HG03432 (cell line): Measurements from ENCODE around the gene SLC39A10.
"Not testable (repeated sequence)": the region's sequence is repeated elsewhere in the genome, so short reads cannot be mapped to it uniquely, and the experiment has no call there.

ENCODE experiments used
- ATAC-seq: cut with Tn5 transposase; IDR thresholded peaks from one replicate; pipeline ENCODE4 v1.9.1; 2021; ENCODE audit warnings: mild to moderate bottlenecking, moderate library complexity; ENCODE audit not compliant: unreplicated experiment

Gene SLC39A10

DNA sequence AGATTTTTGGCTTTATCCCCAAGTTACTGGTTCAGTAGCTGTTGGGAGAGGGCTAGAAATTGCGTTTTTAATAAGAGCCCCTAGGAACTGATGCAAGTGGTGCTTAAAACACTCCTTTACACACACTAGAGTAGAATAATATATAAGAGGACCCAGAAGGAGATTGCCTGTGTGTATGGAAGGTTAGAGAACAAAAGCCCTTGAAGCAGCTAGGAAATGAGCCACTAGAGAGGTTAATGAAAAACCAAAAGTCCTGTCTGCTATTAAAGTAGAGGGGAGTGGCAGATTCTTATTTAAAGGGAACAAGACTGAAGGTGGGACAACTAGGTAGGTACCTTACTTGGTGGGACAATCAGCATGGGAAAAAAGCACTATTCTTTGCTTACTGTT lies 14.4 kb upstream of the SLC39A10 start:
- no peak for ATAC-seq

DNA sequence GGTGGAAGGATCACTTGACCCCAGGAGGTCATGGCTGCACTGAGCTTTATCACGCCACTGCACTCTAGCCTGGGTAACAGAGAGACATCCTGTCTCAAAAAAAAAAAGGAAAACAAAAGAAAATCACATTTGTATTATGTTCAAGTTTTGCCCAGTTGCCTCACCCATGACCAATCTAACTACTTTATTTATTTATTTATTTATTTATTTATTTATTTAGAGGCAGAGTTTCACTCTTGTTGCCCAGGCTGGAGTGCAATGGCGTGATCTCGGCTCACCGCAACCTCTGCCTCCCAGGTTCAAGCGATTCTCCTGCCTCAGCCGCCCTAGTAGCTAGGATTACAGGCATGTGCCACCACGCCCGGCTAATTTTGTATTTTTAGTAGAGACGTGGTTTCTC lies 12.3 kb upstream of the SLC39A10 start:
- not testable (repeated sequence) for ATAC-seq

DNA sequence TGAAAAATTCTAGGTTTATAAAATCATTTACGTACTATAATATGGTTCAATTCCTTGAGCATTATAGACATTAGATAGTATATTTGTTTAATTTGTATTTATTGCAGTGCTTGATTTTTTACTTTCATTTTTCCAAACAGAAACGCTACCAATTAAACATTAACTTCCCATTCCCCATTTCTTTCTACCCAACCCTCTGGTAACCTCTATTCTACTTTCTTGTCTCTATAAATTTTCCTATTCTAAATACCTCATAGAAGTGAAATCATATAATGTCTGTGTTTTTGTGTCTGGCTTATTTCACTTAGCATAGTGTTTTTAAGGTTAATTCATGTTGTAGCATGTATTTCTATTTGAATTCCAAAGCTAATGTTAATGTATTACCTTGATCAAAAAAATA lies 11.6 kb upstream of the SLC39A10 start:
- ATAC-seq = no peak

DNA sequence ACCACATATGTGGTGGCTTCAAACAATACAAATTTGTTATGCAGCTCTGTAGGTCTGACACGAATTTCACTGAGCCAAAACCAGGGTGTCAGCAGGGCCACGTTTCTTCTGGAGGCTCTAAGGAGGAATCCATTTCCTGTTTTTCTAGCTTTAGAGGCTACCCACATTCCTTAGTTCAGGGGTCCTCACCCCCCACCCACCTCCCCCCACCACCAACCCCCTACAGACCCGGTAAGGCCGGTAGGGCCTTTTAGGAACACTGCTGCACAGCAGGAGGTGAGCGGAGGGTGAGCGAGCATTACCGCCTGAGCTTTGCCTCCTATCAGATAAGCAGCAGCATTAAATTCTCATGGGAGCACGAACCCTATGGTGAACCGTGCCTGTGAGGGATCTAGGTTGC lies 10.6 kb upstream of the SLC39A10 start:
- ATAC-seq = no peak

DNA sequence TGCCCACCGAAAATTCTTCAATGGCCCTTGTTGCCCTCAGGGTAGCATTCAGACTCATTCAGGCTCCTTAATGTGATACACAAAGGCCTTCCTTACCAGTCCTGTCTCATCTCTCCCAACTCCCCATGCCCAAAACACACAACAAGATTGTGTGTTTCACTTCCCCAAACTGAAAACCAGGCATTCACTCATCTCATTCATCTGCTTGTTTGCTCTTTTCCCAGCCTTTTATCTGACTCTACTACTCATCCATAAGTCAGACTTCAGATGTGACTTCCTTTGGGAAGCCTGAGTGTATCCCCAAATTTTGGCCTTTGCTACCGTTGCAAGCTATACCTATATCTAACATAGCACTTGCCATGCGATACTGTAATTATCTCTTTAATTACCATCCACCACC lies 9.7 kb upstream of the SLC39A10 start:
- no peak for ATAC-seq

DNA sequence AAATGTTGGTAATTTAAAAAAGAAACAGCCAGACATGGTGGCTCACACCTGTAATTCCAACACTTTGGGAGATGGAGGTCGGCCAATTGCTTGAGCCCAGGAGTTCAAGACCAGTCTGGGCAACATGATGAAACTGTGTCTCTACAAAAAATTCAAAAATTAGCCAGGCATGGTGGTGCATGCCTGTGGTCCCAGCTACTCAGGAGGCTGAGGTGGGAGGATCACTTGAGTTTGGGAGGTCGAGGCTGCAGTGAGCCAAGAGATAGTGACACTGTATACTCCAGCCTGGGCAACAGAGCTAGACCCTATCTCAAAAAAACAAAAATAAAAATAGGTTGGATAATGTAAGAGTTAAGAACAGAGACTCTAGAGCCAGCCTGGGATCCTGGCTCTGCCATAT lies 8.7 kb upstream of the SLC39A10 start:
- ATAC-seq = not testable (repeated sequence)

DNA sequence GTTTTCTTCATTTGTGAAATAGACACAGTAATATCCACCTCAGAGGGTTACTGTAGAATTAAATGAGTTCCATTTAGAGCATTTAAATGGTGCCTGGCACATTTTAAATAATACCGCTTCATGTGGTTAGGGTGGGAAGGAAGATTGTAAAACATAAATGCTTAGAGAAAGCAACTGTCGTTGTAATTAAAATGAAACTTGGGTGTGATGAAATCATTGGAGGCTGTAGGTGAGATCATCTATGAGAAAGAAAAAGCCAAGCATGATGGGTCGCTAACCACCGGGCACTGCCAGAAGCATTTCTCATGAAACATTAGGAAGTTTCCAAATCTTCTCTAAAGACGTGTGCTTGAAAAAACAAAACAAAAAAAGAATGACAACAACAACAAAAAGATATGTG lies 8.2 kb upstream of the SLC39A10 start:
- no peak for ATAC-seq

DNA sequence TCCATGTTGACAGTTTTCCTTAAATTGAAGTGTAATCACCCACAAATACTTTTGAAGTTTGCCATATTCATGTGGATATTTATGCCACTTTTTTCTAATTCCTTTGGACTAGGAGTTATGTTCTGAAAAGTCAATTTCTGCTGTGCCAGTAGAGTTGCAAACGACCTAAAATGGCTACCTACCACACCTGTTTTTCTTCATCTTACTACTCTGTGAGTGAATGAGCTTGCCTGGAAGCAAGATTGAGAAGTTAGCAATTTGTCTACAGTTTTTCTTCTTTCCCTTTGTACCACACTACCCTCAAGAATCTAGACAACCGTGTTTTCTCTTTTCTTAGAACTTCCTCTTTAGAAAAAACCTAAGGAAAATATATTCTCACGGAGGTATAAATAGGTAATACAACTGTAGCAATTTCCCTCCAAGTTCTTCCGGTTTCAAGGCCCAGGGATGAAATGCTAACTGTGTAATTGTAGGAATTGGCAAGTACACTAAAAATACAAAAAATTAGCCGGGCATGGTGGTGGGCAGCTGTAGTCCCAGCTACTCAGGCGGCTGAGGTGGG lies 7.3 kb upstream of the SLC39A10 start:
- peak; percentile 20 for ATAC-seq

DNA sequence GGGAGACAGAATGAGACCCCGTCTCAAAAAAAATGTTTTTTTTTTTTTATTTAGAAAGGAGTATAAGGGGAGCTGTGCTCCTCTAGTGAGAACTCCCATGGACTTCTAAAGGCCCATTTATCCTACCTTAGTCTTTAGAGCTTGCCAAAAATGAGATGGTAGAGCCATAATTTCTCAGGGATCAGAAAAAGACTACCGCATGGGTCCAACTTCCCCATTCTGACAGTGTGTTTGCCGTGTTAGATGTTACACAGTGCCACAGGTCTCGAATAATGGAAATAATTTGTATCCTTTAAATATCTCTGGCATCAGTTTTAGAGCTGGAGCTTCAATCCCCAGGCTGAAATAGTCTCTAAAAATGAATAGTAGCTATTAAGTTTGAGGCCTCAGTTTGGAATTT lies 6.0 kb upstream of the SLC39A10 start:
- no peak for ATAC-seq

DNA sequence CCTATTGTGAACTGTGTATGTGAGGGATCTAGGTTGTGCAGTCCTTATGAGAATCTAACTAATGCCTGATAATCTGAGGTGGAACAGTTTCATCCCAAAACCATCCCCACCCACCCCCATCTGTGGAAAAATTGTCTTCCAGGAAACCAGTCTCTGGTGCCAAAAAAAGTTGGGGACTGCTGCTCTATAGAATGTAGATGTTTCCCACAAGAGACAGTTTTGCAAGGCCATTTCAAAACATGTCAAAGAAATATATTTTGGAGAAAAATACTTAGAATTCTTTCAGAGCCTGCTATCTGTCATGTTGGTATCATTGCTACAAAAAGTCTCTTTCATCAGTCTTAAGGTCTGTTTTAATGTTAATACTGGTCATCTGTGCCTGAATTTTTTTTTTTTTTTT lies 4.1 kb upstream of the SLC39A10 start:
- ATAC-seq = no peak

DNA sequence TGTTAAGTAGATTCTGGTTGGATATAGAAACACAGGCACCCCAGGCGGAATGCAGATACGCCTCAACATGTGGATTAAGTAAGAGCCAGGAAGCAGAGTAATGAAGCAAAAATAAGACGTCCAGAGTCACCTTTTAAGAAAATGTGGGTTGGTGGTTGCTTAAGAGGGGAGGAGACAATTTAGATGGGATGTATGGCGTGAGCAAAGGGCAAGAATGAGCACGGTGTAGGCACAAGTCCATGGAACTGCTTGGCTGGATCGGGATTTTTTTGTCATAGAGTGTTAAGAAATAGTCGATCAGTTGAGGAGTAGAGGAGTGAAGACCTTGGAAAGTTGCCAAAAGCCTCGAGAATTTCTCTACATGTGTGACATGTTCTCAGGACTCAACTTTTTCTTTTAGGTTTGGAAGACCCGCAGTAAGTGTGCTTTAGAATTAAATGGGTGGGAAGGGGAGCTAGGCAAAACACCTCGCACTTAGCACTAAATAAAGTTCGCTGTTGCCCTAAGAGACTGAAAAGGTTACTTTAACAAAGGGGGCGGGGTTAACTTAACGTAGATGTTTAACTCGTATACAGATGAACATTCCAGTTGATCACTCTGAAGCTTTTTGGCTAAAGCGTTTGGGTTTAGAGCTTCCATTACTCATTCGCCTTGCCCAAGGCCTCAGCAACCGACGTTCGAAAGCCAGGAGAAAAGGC lies 716 bp upstream of the SLC39A10 start:
- no peak for ATAC-seq

DNA sequence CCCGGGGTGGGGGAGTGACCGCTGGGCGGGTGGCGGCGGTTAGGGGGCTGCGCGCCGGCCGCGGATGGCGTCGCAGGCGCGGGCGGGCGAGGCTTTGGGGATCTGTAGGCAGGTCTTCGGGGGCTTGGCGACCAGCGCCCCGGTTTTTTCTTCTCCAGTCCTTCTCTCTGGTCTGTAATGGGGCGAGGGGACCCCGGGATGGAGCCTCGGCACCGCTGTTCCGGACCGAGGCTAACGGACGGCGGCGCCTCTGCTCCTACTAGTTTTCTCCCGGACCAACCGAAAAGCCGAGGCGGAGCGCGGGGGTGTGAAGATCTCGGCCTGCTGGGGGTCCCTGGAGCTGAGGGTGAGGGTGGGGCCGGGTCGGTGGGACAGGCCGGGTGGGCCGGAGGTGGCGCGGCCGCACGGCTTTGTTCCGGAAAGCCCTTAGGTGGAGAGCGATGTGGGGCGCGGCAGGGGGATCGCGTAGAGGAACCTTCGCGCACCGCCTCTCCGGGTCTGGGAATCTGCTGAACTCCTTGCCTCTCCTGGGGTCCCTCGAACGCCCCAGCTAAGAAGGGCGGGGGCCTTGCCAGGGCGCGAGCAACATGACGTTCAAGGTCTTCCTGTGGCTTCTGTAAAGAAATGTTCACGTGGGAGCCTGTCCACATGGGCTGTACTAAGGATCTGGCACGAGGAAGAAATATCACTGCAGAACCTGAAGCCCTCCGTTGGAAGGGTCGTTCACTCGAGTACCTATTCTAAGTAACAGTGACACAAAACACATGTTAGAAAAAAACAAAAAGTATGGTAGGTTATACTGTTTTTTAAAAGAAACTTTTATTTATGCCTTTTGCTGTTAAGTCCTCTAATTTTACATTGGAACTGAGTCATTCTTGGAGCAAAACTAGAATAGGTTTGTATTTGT lies 861 bp downstream of the SLC39A10 start:
- peak; percentile 30 for ATAC-seq

DNA sequence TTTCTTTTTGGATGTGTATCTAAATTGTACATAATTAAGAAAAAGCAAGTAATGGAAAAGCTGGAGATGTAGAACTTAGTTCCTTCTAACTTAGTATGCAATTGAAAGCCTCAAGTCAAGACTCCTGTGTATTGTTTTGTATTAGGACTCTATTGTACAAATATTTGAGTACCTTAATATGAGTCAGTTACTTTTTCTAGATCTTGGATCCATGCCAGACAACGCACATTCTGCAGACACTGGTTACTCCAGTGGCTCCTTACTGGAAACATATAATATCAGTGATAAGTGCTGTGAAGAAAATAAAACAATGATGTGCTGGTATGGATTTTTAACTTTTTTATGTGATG lies 1.5 kb downstream of the SLC39A10 start:
- no peak for ATAC-seq

DNA sequence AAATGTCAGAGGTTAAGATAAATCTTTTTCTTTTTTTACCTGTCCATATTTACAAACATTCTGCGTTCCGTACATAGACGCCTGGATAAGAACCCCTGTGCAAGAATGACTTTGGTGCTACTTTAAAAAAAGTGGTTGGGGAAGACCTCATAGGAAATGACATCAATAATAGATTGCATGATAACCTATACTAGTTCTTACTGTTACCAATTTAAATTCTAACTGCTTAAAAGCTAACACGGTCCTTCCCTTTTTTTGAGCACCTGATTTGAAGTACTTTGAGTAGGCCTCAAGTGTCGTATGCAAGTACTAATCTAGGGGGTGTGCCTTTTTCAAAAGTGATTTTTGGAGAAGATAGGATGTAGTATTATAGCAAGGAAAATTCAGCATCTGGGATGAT lies 2.1 kb downstream of the SLC39A10 start:
- no peak for ATAC-seq

DNA sequence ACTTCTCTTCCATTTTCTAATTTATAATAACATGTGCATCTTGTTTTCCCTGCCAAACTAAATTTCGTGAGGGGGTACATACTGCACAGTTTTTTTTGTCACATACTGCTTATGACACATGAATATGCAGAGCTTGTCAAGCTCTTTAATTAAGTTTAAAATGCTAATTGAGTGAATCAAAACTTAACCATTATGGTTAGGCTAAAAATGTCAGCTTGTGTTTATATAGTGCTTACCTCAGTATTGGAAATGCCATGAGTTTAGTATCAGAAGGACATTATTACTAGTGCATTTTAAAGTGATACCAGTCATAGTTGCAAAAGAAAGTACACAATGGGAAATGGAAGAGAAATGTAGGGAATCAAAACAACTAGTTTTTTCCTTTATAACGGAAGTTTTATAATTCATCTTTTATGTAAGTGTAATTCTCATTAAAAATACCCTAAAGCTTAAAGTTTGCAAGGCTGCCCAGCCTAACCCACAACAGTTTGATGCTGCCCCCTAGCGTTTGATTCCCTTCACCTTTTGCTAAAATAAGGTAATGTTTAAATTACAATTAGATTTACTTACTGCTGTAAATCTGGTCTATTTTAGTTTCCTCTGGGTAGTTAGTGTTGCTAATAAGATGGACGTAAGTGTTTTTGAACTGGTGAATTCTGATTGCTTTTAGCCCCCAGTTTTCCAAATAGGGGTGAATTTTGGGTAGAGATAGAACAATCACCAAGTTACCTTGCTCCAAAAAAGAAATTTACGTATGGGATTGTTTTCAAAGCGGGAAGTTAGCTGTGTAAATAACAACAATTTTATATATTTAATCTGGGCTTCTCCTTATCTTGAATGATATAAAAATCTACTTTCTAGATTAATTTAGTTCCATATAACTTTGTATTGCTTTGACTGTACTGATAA lies 3.2 kb downstream of the SLC39A10 start:
- no peak for ATAC-seq

DNA sequence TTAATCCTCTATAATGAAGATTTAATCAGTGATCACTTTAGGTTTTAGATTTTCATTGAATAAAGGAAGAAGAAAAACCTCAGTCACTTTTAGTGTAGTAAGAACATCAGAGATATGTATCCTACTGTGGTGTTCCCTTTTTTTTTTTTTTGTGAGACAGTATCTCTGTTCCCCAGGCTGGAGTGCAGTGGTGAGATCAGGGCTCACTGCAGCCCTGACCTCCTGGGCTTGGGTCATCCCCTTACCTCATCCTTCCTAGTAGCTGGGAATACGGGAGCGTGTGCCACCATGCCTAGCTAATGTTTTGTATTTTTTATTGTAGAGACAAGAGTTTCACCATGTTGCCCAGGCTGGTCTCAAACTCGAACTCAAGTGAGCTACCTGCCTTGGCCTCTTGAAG lies 5.1 kb downstream of the SLC39A10 start:
- ATAC-seq = no peak

DNA sequence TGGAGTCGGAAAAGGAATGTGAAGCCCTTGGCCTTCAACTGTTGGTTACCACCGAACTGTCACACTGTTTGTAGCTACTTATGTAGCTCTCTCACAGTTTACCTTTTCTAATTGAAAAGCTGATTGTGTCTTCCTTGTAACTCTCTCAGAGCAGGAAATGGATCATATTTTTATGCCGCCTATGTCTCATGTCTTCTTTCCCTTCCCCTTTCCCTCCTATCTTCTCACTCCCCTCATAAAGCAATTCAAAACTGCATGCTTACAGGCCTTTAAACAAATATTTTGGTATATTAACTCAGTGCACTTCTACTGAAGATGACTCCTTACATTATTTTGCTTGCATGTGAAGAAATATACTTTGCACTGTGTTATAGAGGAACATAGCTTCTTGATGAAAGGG lies 6.0 kb downstream of the SLC39A10 start:
- ATAC-seq = no peak

DNA sequence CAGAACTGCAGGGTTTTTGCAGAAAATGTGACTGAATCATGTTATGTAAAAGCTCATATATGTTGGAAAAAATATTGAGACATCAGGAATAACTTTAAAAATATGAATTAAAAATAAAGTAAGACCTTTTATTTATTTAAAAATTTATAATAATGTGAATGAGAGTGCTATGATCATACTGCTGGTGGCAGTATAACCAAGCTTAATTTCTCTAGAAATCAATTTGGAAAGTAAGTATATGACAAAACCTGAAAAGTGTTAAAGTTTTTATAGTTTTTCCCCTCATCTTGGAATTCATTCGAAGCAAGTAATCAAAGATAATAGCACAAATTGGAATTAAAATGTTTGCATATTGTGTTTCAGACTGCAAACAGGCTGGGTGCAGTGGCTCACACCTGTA lies 7.5 kb downstream of the SLC39A10 start:
- no peak for ATAC-seq

DNA sequence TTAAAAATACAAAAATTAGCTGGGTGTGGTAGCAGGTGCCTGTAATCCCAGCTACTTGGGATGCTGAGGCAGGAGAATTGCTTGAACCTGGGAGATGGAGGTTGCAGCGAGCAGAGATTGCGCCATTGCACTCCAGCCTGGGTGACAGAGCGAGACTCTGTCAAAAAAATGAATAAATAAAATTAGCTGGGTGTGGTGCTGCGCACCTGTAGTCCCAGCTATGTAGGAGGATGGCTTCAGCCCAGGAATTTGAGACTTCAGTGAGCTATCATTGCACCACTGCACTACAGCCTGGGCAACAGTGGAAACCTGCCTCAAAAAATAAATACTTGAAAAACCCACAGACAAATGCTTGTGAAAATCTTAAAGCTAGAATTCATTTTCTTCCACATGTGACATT lies 8.1 kb downstream of the SLC39A10 start:
- ATAC-seq = not testable (repeated sequence)

DNA sequence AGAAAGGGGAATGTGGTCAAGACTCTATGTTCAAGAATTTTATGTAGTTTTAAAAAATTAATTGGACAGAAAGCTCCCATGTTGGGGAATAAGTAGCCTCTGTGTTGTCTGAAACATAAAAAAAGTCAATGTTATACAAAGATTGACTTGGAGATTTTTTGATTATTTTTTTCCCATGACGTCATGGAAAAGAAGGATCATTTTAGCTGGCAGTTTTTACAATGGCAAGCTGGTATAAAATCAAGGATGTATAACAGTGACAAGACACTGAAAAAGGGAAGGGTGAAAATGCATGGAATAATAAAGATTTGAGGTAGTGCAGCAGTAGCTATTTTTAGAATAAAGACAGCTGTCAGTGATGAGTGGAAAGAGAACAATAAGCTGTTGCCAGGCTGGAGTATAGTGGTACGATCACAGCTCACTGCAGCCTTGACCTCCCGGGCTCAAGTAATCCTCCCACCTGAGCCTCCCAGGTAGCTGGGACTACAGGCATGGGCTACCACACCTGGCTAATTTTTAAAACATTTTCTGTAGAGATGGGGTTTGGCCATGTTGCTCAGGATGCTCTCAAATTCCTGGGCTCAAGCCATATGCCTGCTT lies 9.2 kb downstream of the SLC39A10 start:
- ATAC-seq = no peak

DNA sequence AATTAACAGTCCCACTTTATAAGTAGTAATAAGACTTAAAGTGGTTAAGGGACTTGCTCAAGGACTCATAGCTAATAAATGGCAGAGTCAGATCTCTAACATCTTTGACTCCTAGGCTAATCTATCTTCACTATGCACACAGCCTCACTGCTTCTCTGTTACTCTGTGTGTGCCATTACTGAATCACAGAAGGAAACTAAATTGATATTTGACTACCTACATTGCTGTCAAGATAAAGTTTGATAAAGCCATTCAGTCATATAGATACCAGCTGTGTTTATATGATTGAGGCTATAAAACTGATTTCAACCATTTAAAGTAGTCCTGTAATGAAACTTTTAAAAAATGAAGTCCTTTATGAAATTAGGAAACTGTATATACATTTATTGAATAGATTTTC lies 10.9 kb downstream of the SLC39A10 start:
- no peak for ATAC-seq
